UCSD-AML1 (cell line): ENCODE results near the gene ACSM2B.
"Not testable (repeated sequence)": the region's sequence is repeated elsewhere in the genome, so short reads cannot be mapped to it uniquely, and the experiment has no call there.

ENCODE experiments used
- DNase-seq: peaks from one replicate; lab custom pipeline; 2025; ENCODE audit not compliant: unreplicated experiment; lab: John Stamatoyannopoulos, UW

ACSM2B gene, protein sequence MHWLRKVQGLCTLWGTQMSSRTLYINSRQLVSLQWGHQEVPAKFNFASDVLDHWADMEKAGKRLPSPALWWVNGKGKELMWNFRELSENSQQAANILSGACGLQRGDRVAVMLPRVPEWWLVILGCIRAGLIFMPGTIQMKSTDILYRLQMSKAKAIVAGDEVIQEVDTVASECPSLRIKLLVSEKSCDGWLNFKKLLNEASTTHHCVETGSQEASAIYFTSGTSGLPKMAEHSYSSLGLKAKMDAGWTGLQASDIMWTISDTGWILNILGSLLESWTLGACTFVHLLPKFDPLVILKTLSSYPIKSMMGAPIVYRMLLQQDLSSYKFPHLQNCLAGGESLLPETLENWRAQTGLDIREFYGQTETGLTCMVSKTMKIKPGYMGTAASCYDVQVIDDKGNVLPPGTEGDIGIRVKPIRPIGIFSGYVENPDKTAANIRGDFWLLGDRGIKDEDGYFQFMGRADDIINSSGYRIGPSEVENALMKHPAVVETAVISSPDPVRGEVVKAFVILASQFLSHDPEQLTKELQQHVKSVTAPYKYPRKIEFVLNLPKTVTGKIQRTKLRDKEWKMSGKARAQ

GRCh38 chr16:20576145-20576544 is at the start of gene ACSM2B:
ACSM2B (minus strand) TSS chr16:20576367; CDS start chr16:20564845, 11,522 bp downstream.
- DNase-seq, result not testable (repeated sequence)

DNA sequence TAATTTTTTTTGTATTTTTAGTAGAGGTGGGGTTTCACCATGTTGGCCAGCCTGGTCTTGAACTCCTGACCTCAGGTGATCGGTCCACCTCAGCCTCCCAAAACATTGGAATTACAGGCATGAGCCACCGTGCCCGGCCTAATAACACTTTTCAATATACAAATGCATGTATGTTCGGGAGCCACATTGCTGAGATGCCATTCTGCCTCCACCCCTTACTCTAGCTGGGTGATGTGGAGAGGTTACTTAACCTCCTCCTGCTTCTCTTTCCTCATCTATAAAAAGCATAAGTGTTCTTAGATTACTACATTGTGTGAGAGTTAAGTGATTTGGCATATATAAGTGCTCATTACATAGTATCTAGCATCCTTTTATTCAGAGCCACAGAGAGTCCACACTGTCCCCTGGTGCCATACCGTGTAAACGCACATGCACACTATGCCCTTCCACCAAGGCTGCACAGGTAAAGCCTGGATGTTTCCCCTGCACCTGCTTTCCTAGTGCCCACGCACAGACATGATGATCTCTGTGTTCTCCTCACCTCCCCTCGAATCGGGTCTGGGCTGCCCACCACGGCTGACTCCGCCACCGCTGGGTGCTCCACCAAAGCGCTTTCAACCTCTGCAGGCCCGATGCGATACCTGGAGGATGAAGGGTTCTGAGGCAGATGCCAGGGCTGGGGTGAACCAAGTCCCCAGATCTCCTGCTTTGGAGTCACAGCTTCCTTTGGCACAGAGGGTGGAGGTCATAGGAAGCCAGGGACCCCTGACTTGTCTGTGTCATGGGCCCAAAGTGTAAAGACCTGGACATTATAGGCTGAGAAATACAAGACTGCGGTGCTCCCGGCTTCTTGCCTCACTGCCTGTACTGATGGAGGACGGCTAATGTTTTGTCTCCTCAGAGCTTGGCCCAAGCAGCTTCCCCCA is 49.0 kb upstream of the ACSM2B start:
- DNase-seq, result no peak

DNA sequence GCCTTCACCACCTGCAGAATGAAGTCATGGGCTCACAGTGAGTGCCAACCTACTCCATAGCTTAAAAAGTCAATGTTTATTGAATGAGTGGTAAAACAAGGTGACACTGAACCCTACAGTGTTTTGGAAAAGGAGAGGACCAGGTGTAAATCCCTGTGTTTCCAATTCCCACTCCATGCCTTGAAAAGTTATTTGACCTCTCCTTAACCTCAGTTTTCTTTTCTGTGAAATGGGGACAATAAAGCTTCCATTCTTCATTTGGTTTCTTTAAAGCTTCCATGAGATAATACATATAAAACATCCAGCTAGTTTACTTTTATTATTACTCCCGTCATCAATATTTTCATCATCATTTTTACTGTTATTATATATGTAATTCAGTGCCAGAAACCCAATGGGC is 48.0 kb upstream of the ACSM2B start:
- DNase-seq, result no peak

DNA sequence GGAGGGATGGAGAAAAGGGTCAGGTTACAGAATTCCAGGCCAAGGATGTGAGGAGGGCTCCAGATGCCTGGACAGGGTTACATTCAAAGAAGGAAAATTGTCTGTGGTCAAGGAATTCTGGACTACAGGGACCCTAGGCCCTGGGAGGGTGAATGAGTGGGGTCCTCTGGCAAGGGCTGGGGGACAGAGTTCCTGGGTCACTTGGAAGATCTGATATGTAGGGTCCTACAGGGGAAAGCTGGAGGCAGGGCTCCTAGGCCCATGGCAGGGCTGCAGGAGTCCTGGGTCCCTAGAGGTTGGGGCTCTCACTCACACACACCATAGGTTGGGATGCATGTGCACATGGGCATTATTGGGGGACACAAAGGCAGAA is 46.3 kb upstream of the ACSM2B start:
- DNase-seq, result no peak

GRCh38 chr16:20621406-20621805 is 45.2 kb upstream of the ACSM2B start:
- no peak for DNase-seq

DNA sequence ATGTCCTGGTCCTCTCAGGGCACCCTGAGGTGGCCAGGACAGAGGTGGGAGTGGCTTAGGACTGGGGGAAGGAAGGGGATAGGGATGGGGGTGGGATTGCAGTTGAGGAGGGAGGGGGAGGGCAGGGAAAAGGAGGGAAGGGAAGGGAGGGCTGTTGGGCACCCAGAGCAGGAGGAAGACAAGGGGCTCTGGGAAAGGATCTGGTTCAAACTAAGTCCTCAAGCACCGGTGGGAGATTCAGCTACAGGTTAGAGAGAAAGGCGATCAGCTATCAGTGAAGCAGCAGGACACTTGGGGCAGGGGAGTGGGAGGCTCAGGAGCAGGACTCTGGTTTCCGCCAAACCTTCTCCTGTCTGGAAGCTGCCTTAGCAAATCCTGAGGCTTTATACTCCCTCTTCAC is 44.6 kb upstream of the ACSM2B start:
- DNase-seq, result no peak

GRCh38 chr16:20620003-20620402 is 43.8 kb upstream of the ACSM2B start:
- DNase-seq, result no peak

DNA sequence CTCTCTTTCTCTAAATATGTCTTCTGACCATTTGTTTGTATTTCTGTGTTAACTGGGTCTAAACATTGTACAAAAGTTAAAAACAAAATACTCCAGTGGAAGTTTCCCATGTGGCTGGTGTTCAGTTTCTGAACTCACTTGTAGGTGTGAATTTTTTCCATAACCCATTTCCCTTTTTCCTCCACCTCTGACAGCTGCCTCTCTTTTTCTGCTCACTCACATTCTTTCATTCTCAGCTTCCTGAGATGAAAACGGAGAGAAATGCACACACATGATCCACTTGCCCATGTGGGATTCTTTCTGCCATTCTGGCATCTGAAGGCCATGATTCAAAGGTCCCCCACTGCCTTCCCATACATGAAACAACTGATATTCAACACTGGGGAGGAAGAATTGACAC is 41.1 kb upstream of the ACSM2B start:
- no peak for DNase-seq

GRCh38 chr16:20614186-20615141 is 38.3 kb upstream of the ACSM2B start:
- DNase-seq, result no peak

GRCh38 chr16:20613481-20614185 is 37.5 kb upstream of the ACSM2B start:
- DNase-seq, result no peak

- no peak for DNase-seq
Observed at GRCh38 chr16:20612551-20613480, 36.6 kb upstream of the ACSM2B start.

GRCh38 chr16:20611975-20612481 is 35.9 kb upstream of the ACSM2B start:
- DNase-seq, result no peak

DNA sequence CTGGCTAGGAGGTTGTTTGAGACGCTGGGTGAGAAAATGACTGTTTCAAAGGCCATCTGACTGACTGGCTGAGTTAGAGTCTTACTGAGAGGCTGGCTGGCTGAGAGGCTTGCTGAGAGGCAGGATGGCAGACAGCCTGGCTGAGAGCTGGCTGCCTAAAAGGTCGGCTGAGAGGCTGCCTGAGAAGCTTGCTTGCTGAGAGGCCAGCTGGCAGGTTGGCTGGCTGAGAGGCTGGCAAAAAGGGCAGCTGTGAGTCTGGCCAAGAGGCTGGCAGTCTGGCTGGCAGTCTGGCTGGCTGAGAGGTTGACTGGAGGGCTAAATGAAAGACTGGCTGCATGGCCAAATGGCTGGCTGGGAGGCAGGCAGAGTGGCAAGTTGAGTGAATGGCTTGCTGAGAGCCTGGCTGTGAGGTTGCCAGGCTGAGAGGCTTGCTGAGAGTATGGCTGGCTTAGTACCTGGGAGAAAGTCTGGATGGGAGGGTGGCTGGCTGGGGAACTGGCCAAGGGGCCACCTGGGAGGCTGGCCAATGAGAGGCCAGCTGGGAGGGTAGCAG is 35.3 kb upstream of the ACSM2B start:
- no peak for DNase-seq

DNA sequence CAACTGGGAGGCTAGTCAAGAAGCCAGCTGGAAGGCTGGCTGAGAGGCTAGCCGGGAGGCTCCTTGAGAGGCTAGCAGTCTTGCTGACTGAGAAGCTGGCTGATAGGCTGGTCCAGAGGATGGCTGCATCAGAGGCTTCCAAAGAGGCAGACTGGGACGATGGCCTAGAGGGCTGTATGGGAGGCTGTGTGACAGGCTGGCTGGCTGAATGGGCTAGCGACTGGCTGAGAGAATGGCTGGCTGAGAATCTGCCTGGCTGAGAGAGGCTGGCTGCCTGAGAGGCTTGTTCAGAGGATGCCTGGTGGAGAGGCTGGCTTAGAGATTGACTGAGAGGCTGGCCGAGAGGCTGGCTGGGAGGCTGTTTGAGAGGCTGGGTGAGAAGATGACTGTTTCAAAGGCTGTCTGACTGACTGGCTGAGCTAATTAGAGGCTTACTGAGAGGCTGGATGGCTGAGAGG is 34.8 kb upstream of the ACSM2B start:
- DNase-seq, result no peak

DNA sequence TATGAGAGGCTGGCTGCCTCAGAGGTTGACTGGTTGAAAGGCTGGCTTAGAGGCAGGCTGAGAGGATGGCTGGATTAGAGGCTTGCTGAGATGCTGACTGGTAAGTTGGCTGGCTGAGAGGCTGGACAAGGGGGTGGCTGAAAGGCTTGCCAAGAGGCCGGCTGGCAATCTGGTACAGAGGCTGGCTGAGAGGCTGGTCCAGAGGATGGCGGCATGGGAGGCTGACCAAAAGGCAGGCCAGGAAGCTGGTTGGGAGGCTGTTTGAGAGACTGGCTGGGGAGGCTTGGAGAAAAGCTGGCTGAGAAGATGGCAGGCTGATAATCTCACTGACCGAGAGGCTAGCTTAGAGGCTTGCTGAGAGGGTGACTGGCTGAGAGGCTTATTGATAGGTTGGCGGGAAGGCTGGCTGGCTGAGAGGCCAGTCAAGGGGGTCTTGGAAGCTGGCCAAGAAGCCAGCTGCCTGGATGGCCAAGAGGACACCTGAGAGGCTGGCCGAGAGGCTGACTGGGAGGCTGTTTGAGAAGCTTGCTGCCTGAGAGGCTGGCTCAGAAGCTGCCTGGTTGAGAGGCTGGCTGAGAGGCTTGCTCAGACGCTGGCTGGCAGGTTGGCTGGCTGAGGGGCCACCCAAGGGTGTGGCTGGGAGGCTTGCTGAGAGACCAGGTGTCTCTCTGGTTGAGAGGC is 34.2 kb upstream of the ACSM2B start:
- no peak for DNase-seq

GRCh38 chr16:20602205-20602604 is 26.0 kb upstream of the ACSM2B start:
- not testable (repeated sequence) for DNase-seq

DNA sequence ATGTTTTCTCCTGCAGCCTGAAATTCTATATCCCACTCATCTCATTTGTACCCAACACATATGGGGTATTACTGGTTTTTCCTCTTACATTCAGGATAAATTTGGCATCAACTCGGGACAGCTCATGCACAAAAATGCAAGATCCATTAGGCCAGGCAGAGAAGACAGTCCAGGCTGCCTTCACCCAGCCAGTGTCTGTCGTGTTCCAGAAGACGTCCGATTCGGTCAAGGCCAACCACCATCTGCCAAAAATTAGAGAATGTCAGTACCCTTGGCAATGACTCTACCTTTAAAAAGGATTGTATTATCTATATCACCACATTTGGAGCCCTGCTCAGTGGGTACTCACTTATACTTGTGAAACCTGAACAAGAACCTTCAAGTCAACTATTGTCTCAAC is 23.3 kb upstream of the ACSM2B start:
- not testable (repeated sequence) for DNase-seq
